ENCODE data around the gene TXNRD2. TPM values are rescaled to one million over a fixed set of nuclear protein-coding genes. Genes with fewer than 3 reads are reported as not detected.

Gene TXNRD2
- total and polyA plus RNA-seq, 7 donors: 13.7 to 35.1 (median 21.1) TPM

GRCh38 chr22:19897726-19898125 lies 43.9 kb downstream of the TXNRD2 start:
- DNase-seq (no peak), ATAC-seq (no peak)
- Histone ChIP-seq H3K4me3 (no peak overlapping the region), H3K27ac (no peak overlapping the region), H3K36me3 (ENCODE audit: insufficient read depth in 1 of 2, low read depth in 1 of 2) (peaks cover 5 to 67% of the 10 kb centered on the region in 2 donors), H3K4me1 (no peaks in the 10 kb centered on the region), H3K27me3 (ENCODE audit: insufficient read depth in 3 of 3, low read length in 2 of 3) (no peaks in the 10 kb centered on the region), H3K9me3 (no peaks in the 10 kb centered on the region)
- 87 to 93% (median 91%) methylated on average over 12 to 16 of the region's 16 CpGs for WGBS, 3 donors
- intact Hi-C loops (cut with DNase I): no loop called here
- no peak for TF ChIP-seq CTCF (IDR thresholded peaks at IDR 0.05)

- no peaks in the 10 kb centered on the region for H3K9me3 ChIP-seq
- no peak for TF ChIP-seq CTCF (IDR thresholded peaks at IDR 0.05)
- no peak overlapping the region for H3K27ac ChIP-seq
- no peaks in the 10 kb centered on the region for H3K27me3 ChIP-seq (ENCODE audit: insufficient read depth in 3 of 3, low read length in 2 of 3)
- peak in 2 of 4 donors; percentile 15 to 16 for ATAC-seq
- H3K4me3 ChIP-seq: no peak overlapping the region
- H3K36me3 ChIP-seq (ENCODE audit: insufficient read depth in 1 of 2, low read depth in 1 of 2): peaks cover 5 to 66% of the 10 kb centered on the region in 2 donors
- intact Hi-C loops (cut with DNase I): no loop called here
- no peak for DNase-seq
- H3K4me1 ChIP-seq: peaks cover 3% of the 10 kb centered on the region
- 83 to 88% (median 85%) methylated on average over 15 of the region's 15 CpGs for WGBS, 3 donors
These were observed 44.8 kb downstream of the TXNRD2 start for GRCh38 chr22:19896665-19897355.

GRCh38 chr22:19895160-19895849 lies 46.3 kb downstream of the TXNRD2 start:
- Histone ChIP-seq H3K27me3 (ENCODE audit: insufficient read depth in 3 of 3, low read length in 2 of 3) (no peaks in the 10 kb centered on the region), H3K36me3 (ENCODE audit: insufficient read depth in 1 of 2, low read depth in 1 of 2) (peaks cover 5 to 61% of the 10 kb centered on the region in 2 donors), H3K9me3 (no peaks in the 10 kb centered on the region), H3K27ac (no peak overlapping the region), H3K4me1 (peaks cover 10% of the 10 kb centered on the region), H3K4me3 (no peak overlapping the region)
- WGBS, 3 donors: 92 to 93% (median 92%) methylated on average over 21 to 23 of the region's 23 CpGs
- intact Hi-C loops (cut with DNase I): no loop called here
- DNase-seq: no peak
- TF ChIP-seq CTCF (IDR thresholded peaks at IDR 0.05): no peak
- ATAC-seq: no peak

GRCh38 chr22:19893363-19893762 lies 48.3 kb downstream of the TXNRD2 start:
- intact Hi-C loops (cut with DNase I): no loop called here
- ATAC-seq: no peak
- no peak for DNase-seq
- no peak overlapping the region for H3K27ac ChIP-seq
- H3K9me3 ChIP-seq: no peaks in the 10 kb centered on the region
- peaks cover 10% of the 10 kb centered on the region for H3K4me1 ChIP-seq
- no peak for TF ChIP-seq CTCF (IDR thresholded peaks at IDR 0.05)
- H3K36me3 ChIP-seq (ENCODE audit: insufficient read depth in 1 of 2, low read depth in 1 of 2): peaks cover 5 to 59% of the 10 kb centered on the region in 2 donors
- H3K4me3 ChIP-seq: no peak overlapping the region
- WGBS, 3 donors: 90 to 93% (median 90%) methylated on average over 15 of the region's 15 CpGs
- H3K27me3 ChIP-seq (ENCODE audit: insufficient read depth in 3 of 3, low read length in 2 of 3): no peaks in the 10 kb centered on the region
